Vagina (tissue), 2 donors: ENCODE results near the gene FASTKD1.

Experiments
- POLR2A ChIP-seq, 2 donors: fragments of 450-650 bp; IDR thresholded peaks; one replicate each; pipeline ENCODE4 v1.6.1; 2017; ENCODE audit warnings: antibody characterized with exemption in 2 of 2, mild to moderate bottlenecking in 2 of 2, moderate library complexity in 2 of 2
- POLR2AphosphoS5 ChIP-seq, 2 donors: sonication (generic); formaldehyde crosslinking; IDR thresholded peaks; one replicate each; pipeline ENCODE4 v1.9.0; 2017; ENCODE audit warnings: antibody characterized with exemption in 2 of 2, mild to moderate bottlenecking in 2 of 2, low read depth in 1 of 2; ENCODE audit not compliant: insufficient read depth in 1 of 2
- TF ChIP-seq, protein P1 (sequence below), 3 experiments: fragments of 450-650 bp in 2 of 3; fragments of 200-600 bp in 1 of 3; sonication (generic) in 1 of 3; IDR thresholded peaks; one replicate each; pipeline ENCODE4 v1.5.1; 2017 to 2019; ENCODE audit warnings: antibody characterized with exemption in 3 of 3, mild to moderate bottlenecking in 2 of 3, moderate library complexity in 2 of 3

DNA sequence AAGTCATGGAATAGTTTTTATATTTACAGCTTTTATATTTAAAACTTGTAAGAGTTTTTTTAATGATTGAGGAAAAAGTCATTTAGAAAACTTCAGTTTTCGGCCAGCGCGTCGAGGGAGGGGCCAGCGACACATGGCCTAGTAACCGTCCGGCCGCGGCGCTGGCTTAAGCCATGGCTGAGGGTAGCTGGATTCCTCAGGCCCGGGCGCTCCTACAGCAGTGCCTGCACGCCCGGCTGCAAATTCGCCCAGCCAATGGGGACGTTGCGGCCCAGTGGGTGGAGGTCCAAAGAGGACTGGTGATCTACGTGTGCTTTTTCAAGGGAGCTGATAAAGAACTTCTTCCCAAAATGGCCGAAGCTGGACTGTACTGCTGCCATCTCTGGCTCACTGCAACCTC is 69.0 kb downstream of the FASTKD1 start:
- TF ChIP-seq, protein P1, sequence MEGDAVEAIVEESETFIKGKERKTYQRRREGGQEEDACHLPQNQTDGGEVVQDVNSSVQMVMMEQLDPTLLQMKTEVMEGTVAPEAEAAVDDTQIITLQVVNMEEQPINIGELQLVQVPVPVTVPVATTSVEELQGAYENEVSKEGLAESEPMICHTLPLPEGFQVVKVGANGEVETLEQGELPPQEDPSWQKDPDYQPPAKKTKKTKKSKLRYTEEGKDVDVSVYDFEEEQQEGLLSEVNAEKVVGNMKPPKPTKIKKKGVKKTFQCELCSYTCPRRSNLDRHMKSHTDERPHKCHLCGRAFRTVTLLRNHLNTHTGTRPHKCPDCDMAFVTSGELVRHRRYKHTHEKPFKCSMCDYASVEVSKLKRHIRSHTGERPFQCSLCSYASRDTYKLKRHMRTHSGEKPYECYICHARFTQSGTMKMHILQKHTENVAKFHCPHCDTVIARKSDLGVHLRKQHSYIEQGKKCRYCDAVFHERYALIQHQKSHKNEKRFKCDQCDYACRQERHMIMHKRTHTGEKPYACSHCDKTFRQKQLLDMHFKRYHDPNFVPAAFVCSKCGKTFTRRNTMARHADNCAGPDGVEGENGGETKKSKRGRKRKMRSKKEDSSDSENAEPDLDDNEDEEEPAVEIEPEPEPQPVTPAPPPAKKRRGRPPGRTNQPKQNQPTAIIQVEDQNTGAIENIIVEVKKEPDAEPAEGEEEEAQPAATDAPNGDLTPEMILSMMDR (IDR thresholded peaks at IDR 0.05): no peak
- TF ChIP-seq POLR2AphosphoS5 (IDR thresholded peaks at IDR 0.05; ENCODE audit: insufficient read depth in 1 of 2, low read depth in 1 of 2) (no peak), POLR2A (IDR thresholded peaks at IDR 0.05) (no peak)
